VCaP (cell line): ENCODE measurements around the gene BCL2L13.

Experiments used
- H3K27ac ChIP-seq: fragments of 450-650 bp; 2 replicates; pipeline ENCODE4 v1.5.1; 2017
- TF ChIP-seq, protein P1 (sequence below): fragments of 450-650 bp; conservative IDR thresholded peaks from 2 replicates; pipeline ENCODE4 v1.5.1; 2017; ENCODE audit warnings: mild to moderate bottlenecking, moderate library complexity

The BCL2L13 gene

DNA sequence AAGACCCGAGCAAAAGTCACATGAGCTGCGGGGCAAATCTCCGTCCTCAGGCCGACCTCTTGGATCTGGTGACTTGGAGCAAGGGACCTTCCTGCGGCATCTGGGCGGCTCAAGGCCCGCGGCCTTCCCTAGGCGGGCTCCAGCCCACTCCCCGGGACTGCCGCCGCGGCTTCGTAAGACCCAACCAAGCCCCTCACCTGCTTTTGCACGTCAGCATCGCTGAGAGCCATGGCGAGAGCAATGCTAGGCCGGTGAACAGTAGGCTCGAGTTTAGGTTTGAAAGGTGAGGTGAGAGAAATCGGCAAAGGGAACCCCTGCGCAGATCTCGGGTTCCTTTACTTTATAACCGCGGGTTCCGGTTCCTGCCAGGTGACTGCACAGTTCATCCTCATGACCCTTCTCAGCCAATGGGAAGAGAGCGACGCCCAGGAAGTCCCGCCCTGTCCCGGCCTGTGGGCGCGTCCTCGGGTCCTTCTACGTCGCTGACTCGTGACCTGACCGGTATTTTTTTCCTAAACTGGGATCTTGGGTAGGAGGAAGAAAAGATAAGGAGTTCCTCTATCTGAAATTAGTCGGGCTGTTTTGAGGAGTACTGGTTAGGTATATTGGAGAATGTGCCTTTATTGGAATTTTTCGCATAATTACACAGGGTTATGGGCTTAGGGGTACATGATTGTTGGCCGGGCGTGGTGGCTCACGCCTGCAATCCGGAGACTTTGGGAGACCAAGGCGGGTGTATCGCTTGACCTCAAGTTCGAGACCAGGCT, 10.0 kb upstream of the BCL2L13 start, which contains the start of gene ATP6V1E1:
ATP6V1E1 (minus strand) TSS at position 344 of the 767 bp plus-strand sequence; CDS start at position 230, 114 bp downstream.
- TF ChIP-seq, protein P1, sequence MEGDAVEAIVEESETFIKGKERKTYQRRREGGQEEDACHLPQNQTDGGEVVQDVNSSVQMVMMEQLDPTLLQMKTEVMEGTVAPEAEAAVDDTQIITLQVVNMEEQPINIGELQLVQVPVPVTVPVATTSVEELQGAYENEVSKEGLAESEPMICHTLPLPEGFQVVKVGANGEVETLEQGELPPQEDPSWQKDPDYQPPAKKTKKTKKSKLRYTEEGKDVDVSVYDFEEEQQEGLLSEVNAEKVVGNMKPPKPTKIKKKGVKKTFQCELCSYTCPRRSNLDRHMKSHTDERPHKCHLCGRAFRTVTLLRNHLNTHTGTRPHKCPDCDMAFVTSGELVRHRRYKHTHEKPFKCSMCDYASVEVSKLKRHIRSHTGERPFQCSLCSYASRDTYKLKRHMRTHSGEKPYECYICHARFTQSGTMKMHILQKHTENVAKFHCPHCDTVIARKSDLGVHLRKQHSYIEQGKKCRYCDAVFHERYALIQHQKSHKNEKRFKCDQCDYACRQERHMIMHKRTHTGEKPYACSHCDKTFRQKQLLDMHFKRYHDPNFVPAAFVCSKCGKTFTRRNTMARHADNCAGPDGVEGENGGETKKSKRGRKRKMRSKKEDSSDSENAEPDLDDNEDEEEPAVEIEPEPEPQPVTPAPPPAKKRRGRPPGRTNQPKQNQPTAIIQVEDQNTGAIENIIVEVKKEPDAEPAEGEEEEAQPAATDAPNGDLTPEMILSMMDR, result no peak
- H3K27ac ChIP-seq, result peak within 1 kb of the TSS; percentile 89

DNA sequence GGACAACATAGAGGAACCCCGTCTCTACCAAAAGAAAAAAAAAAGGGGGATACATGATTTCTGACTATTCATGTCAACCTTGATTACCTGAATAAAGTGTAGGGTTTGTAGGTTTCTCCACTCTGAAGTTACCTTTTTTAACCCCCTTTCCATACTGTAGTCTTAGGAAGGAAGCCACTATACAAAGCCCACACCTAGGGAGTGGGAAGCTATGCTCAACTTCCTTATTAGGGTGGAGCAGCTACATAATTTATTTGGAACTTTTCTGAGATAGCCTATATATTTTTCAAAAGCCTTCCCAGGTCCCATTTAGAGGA, 9.4 kb upstream of the BCL2L13 start:
- TF ChIP-seq, protein P1, result no peak
- peak overlapping the region; percentile 89 for H3K27ac ChIP-seq

DNA sequence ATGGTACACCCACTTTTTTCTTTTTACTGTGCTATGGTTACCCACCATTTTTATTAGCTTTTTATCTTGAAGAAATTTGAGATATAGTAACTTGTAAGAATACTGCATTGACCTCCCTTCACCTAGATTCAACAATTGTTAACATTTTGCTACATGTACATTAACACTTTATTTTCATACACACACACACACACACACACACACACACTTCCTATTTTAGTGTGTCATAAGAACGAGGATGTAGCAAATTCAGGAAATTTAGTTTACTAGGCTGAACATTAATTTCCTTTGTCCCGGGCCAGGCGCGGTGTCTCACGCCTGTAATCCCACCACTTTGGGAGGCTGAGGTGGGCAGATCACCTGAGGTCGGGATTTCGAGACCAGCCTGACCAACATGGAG, 8.9 kb upstream of the BCL2L13 start:
- peak overlapping the region; percentile 89 for H3K27ac ChIP-seq

DNA sequence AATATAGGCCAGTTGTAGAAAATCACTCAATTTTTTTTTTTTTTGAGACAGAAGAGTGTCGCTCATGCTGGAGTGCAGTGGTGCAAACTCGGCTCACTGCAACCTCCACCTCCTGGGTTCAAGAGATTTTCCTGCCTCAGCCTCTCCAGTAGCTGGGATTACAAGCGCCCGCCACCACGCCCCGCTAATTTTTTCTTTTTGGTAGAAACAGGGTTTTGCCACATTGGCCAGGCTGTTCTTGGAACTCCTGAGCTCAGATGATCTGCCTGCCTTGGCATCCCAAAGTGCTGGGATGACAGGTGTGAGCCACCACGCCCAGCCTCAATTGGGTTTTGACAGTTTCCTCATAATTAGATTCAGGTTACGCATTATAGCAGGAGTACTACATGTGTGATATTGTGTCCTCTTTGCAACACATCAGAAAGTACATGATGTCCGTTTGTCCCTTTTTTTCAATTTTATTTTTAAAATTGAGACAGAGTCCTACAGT, 7.4 kb upstream of the BCL2L13 start:
- TF ChIP-seq, protein P1, result no peak
- no peak overlapping the region for H3K27ac ChIP-seq

More for the DNA sequence above, 8.9 kb upstream of the BCL2L13 start:
- TF ChIP-seq, protein P1, result no peak

DNA sequence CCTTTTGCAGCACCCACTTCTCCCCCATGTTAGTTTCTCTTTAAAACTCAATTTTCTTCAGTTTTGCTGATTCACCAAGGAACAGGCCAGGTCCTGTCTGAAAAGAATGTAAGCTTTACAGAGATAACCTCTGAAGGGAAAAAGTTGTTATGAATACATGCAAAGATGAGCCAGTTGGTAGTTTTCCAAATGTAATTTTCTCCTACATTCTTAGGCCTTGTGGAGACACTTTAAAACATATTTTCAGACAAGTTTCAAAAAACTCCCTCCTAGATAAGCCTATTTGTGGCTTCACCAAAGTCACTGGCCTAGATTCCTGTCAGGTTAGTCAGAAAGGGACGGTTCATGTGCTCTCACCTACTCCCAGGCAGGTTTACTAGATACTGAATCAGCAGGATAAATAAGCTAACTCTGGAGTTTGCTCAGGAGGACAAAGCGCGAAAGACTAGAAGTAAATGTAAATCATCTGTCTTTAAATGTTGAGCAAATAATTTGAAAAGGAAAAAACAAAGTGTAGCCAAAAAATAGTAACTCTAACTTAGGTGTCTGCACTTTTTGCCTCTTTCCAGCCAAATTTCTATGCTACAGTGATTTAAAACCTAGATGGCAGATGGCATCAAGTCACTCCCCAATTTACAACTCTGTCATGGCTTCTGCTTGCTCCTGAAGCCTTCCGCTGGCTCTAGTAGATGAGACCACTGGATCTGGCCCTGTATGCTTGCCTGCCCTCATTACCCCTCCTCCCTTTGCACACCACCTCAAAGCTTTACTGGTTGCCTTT, 5.2 kb upstream of the BCL2L13 start:
- peak overlapping the region; percentile 16; the same call in 1 of the 2 replicates for H3K27ac ChIP-seq
- TF ChIP-seq, protein P1, result no peak

DNA sequence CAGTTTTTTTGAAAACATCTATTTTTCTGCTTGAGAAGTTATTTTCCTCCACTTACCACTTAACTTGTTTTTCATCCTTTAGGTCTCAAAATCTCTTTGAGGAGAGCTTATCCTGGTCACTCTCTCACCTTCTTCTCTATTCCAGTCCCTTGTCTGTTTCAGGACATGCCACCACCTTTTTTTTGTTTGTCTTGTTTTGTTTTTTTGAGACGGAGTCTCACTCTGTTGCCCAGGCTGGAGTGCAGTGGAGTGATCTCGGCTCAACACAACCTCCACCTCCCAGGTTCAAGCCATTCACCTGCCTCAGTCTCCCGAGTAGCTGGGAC, 4.6 kb upstream of the BCL2L13 start:
- TF ChIP-seq, protein P1, result no peak
- no peak overlapping the region; the same call in 1 of the 2 replicates for H3K27ac ChIP-seq

DNA sequence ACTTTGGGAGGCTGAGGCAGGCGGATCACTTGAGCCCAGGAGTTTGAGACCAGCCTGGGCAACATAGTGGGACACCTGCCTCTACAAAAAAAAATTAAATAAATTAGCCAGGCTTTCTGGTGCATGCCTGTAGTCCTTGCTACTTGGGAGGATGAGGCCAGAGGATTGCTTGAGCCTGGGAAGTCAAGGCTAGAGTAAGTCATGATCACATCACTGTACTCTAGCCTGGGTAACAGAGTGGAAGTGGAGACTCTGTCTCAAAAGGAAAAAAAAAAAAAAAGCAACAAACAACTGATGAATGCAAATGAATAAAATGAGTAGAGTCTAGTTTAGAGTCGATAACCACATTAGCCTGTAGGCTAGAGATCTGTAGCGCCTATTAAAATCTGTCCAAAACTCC, 3.9 kb upstream of the BCL2L13 start:
- TF ChIP-seq, protein P1, result no peak
- H3K27ac ChIP-seq, result no peak overlapping the region

DNA sequence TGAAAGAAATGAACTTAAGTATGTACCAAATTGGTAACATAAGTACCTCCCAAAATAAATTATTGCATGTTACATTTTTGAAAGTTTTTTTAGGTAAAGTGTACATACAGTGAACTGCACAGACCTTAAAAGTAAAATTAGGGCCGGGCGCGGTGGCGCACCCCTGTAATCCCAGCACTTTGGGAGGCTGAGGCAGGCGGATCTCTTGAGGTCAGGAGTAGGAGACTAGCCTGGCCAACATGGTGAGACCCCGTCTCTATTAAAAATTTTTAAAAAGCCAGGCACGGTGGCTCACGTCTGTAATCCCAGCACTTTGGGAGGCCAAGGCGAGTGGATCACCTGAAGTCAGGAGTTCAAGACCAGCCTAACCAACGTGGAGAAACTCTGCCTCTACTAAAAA, 1.7 kb upstream of the BCL2L13 start:
- peak overlapping the region; percentile 100 for H3K27ac ChIP-seq
